ENCODE data around the gene SPTLC1.

SPTLC1 gene

GRCh38 chr9:92058723-92059444, 56.3 kb downstream of the SPTLC1 start:
- TF ChIP-seq CTCF (IDR thresholded peaks at IDR 0.05; ENCODE audit: low read depth, low read length, missing control alignments), result no peak
- no peak overlapping the region for H3K4me3 ChIP-seq (ENCODE audit: low read depth, low read length)
- DNase-seq (ENCODE audit: low read depth), result no peak
- in situ Hi-C loops (cut with HindIII; ENCODE audit: low sequenced_read_pairs), result no loop called here

GRCh38 chr9:92058026-92058425, 57.2 kb downstream of the SPTLC1 start:
- no peak overlapping the region for H3K4me3 ChIP-seq (ENCODE audit: low read depth, low read length)
- DNase-seq (ENCODE audit: low read depth), result no peak
- in situ Hi-C loops (cut with HindIII; ENCODE audit: low sequenced_read_pairs), result no loop called here
- TF ChIP-seq CTCF (IDR thresholded peaks at IDR 0.05; ENCODE audit: low read depth, low read length, missing control alignments), result no peak

GRCh38 chr9:92057226-92057625, 58.0 kb downstream of the SPTLC1 start:
- in situ Hi-C loops (cut with HindIII; ENCODE audit: low sequenced_read_pairs), result no loop called here
- H3K4me3 ChIP-seq (ENCODE audit: low read depth, low read length), result no peak overlapping the region
- no peak for DNase-seq (ENCODE audit: low read depth)
- no peak for TF ChIP-seq CTCF (IDR thresholded peaks at IDR 0.05; ENCODE audit: low read depth, low read length, missing control alignments)

- TF ChIP-seq CTCF (IDR thresholded peaks at IDR 0.05; ENCODE audit: low read depth, low read length, missing control alignments), result no peak
- H3K4me3 ChIP-seq (ENCODE audit: low read depth, low read length), result no peak overlapping the region
- in situ Hi-C loops (cut with HindIII; ENCODE audit: low sequenced_read_pairs), result no loop called here
- DNase-seq (ENCODE audit: low read depth), result no peak
Observed at GRCh38 chr9:92055624-92056023, 59.6 kb downstream of the SPTLC1 start.

GRCh38 chr9:92048924-92049625, 66.1 kb downstream of the SPTLC1 start:
- no peak overlapping the region for H3K4me3 ChIP-seq (ENCODE audit: low read depth, low read length)
- no peak for TF ChIP-seq CTCF (IDR thresholded peaks at IDR 0.05; ENCODE audit: low read depth, low read length, missing control alignments)
- DNase-seq (ENCODE audit: low read depth), result peak; percentile 19
- in situ Hi-C loops (cut with HindIII; ENCODE audit: low sequenced_read_pairs), result no loop called here

- in situ Hi-C loops (cut with HindIII; ENCODE audit: low sequenced_read_pairs), result no loop called here
- H3K4me3 ChIP-seq (ENCODE audit: low read depth, low read length), result no peak overlapping the region
- no peak for TF ChIP-seq CTCF (IDR thresholded peaks at IDR 0.05; ENCODE audit: low read depth, low read length, missing control alignments)
- DNase-seq (ENCODE audit: low read depth), result no peak
Observed at GRCh38 chr9:92047500-92047899, 67.7 kb downstream of the SPTLC1 start.

All from astrocyte of the cerebellum (primary cell).